GM21786 (cell line): ENCODE measurements around the gene IL15RA.
"Not testable (repeated sequence)": the region's sequence is repeated elsewhere in the genome, so short reads cannot be mapped to it uniquely, and the experiment has no call there.

ENCODE experiments used
- ATAC-seq: cut with Tn5 transposase; IDR thresholded peaks from one replicate; pipeline ENCODE4 v1.9.1; 2021; ENCODE audit not compliant: unreplicated experiment

IL15RA gene

GRCh38 chr10:5971315-5971832 is 6.0 kb downstream of the IL15RA start:
- ATAC-seq, result peak; percentile 36

GRCh38 chr10:5970527-5970926 is 6.8 kb downstream of the IL15RA start:
- no peak for ATAC-seq

DNA sequence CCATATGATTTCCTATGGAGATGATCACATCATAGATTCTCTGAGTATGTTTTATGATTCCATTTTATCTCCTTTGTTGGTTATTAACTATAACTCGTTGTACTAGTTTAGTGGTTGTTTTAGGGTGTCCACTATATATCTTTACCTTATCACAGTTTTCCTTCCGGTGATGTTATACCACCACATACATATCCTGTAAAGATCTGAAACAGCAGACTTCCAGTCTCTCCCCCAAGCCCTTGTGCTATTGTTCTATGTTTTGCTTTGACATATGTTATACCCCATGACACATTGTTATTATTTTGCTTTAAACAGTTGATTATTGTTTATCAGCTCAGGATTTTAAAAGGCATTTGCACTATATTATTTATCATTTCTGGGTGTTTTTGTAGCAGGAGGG is 7.3 kb downstream of the IL15RA start:
- ATAC-seq, result no peak

GRCh38 chr10:5968681-5969453 is 8.5 kb downstream of the IL15RA start:
- no peak for ATAC-seq

DNA sequence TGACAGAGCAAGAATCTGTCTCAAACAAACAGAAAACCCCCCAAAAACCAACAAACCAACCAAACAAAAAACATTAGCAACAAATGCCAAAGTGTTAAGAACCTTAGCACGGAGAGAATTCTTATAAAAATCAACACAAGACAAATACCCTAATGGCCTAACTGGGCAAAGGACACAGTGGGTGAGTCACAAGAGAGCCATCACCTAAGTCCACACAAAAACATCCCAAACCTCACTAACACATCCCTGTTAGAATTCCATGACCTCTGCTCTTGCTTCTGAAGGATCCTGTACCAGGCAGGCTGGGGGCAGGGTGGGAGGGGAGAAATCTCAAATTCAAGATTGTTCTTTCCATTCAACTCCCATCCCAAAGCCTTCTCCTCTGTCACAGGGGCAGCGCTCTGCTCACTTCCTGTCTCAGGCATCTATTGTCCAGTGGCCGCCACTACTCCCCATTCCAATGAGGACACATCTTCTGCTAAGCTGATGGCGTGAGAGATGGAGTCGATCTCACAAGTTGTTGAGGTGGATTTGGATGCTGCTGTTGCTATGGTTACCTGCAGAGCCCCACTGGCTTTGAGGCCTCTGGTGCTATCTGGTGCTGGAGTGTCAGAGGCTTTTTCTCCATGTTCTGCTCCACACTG is 9.2 kb downstream of the IL15RA start:
- ATAC-seq, result no peak

GRCh38 chr10:5965266-5965665 is 12.1 kb downstream of the IL15RA start:
- no peak for ATAC-seq

GRCh38 chr10:5964736-5965135 is 12.6 kb downstream of the IL15RA start:
- ATAC-seq, result no peak

GRCh38 chr10:5963591-5963990 is 13.8 kb downstream of the IL15RA start:
- no peak for ATAC-seq

DNA sequence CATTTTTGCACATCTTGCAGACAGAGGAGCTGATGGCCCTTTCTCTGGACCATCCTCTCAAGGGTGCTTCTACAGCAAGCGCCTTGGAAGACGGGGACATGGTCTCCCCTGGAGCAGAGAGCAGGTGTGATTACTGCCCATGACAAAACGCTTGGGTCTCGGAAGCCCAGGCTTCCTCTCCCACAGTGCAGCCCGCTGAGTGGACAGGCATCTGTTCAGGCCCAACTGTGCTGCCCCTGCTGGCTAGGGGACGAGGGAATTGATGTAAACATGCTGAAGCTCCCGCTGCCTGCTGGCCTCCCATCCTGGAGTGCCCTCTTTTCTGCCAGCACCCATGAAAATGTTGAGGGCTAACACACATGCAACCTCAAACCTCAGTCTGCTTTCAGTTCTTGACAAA is 14.3 kb downstream of the IL15RA start:
- no peak for ATAC-seq

GRCh38 chr10:5962358-5962940 is 14.9 kb downstream of the IL15RA start:
- not testable (repeated sequence) for ATAC-seq

GRCh38 chr10:5961405-5962100 is 15.8 kb downstream of the IL15RA start:
- ATAC-seq, result no peak

DNA sequence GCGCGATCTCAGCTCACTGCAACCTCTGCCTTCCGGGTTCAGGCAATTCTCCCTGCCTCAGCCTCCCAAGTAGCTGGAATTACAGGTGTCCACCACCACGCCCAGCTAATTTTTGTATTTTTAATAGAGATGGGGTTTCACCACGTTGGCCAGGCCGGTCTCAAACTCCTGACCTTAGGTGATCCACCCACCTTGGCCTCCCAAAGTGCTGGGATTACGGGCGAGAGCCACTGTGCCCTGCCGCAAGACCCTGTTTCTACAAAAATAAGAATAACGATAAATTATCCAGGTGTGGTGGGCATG is 16.4 kb downstream of the IL15RA start:
- not testable (repeated sequence) for ATAC-seq

DNA sequence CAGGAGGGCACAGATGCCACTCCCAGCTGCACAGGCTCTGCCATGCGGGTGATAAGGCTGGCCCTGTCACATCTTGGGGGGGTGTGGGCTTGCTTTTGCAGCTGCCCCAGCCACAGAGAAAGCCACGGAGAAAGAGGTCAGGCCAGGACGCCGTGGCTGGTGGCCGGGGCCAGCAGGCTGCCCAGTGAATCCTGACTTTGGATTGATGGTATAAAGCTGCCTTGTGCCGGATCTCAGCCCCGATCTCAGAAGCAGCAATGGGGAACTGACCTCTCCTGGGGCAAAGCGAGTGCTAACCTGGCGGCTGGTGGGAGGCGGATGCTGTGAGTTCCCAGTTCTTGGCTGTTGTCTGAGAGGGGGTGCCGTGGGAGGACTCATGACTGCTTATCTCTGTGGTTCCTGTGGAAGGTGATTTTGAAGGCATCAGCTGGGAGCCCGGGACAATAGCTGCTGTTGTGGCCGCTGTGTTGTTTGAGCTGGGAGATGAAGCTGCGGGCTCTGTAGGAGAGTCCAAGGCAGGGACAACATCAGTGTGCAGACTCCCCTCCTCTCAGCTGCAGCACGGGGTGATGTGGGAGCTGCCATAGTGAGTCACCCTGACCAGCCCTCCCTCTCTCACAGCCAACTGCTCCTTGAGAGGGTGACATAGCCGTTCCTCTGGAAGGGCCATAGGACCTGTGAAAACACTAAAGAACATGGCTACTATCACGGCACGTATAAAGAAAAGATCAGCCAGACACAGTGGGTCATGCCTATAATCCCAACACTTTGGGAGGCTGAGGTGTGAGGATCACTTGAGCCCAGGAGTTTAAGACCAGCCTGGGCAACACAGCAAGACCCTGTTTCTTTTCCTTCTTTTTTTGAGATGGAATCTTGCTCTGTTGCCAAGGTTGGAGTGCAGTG is 17.0 kb downstream of the IL15RA start:
- no peak for ATAC-seq

GRCh38 chr10:5959581-5960069 is 17.7 kb downstream of the IL15RA start:
- ATAC-seq, result no peak

- ATAC-seq, result no peak
Observed at GRCh38 chr10:5959142-5959541, 18.2 kb downstream of the IL15RA start.

DNA sequence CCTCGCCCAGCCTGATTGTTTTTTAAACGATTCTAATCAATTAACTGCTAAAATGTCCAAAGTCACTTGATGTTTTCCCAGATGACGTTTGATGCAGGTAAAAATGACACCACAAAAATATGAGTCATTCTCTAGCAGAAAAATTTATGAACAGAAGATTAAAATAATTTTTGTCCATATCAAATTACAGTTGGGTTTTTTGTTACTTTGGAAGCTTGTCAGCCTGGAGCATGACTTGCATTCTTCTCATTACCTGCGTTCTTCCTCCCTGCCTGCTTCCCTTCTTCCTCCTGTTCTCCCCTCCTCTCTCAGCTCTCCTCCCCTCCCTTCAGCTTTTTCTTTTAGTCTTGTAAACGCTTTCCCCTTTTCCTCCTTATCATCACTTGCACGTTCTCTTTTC is 18.7 kb downstream of the IL15RA start:
- no peak for ATAC-seq

- ATAC-seq, result no peak
Observed at GRCh38 chr10:5958077-5958476, 19.3 kb downstream of the IL15RA start.

- ATAC-seq, result no peak
Observed at GRCh38 chr10:5956146-5956936, 21.0 kb downstream of the IL15RA start.

DNA sequence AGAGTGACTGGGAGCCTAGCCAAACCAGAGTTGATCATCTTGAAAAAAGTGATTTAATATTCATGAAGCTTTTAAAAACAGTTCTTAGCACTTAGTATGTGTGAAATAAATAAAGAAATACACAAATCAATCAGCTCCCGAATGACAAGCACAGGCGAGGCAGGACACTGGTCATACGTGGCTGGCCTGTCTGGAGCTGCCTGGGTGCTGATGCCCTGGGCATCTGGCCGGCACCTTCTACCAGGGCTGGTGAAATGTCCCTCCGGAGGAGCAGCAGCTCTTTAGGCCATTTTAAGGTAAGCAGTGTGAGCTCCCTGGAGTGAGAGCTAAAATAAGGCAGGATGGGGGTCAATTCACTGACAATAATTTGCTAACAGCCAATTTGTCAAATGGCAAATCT is 23.7 kb downstream of the IL15RA start:
- no peak for ATAC-seq
